HG02973 (cell line): Measurements from ENCODE around the gene PANK2.

Experiments
- ATAC-seq: cut with Tn5 transposase; IDR thresholded peaks from one replicate; pipeline ENCODE4 v1.9.1; 2021; ENCODE audit warnings: moderate library complexity; ENCODE audit not compliant: unreplicated experiment

The PANK2 gene

DNA sequence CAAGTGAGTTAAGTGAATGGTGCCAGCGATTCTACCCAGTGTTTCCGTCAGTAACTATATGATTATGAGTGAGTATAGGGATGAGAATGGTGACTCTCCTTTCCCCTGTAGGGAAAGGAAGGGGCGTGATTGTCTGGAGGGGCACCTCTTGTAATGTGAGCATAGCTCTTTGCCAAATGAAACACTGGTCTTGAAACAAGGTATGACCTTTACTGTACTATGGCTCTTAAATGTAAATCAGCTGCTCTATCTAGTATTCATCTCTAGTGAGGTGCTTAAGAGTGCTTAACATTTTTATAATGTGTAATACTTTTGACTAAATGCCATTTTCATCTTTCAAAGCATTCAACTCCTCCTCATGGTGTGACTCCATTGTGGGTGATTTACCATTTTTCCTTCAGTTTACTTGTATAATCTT lies 11.0 kb downstream of the PANK2 start:
- ATAC-seq: no peak

- ATAC-seq: no peak
Measured at GRCh38 chr20:3901028-3901705, 12.0 kb downstream of the PANK2 start.

DNA sequence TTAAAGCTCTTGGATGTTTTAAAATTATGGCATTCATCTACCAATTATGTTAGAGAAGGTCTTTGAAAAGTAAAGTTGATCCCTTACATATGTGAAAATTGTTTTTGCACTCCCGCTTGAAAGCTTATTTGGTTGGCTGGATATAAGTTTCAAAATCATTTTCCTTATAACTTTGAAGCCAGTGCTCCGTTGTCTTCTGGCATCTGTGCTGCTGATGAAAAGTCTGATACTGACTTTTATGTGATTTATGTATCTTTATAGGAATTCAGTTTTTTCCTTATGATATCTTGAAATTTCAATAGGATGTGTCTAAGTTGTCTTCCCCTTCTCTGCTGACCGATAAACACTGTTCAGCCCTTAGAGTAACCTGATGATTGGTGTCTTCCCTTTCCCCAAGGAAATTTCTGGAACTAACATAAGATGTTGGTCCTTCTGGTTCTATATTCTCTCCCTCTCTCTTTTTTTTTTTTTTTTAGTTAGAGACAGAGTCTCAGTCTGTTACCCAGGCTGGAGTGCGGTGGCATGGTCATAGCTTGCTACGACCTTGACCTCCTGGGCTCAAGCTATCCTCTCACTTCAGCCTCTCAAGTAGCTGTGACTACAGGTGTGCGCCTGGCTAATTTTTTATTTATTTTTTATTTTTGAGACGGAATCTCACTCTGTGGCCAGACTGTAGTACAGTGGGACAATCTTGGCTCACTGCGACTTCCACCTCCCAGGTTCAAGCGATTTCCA lies 12.7 kb downstream of the PANK2 start:
- no peak for ATAC-seq

GRCh38 chr20:3902446-3902845 lies 13.3 kb downstream of the PANK2 start:
- no peak for ATAC-seq

- ATAC-seq: no peak
Measured at GRCh38 chr20:3904224-3904623, 15.0 kb downstream of the PANK2 start.

DNA sequence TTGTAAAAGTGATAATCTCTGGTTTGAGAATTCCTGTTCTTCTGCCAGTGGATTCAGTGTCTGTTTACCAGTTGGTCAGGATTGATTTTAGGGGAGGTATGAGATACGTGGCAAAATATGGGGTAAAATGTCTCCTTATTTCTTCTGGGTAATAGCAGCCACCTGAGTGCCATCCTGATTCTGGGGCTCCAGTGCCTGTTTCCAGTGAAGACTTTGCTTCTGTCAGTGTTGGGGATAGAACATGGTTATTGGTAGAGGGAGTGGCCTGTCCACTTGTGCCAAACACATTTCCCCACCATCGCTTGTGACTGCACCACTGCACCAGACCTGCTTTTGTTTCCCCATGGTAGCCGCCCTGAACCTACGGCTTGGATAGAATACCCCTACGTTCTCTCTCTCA lies 15.7 kb downstream of the PANK2 start:
- ATAC-seq: no peak

DNA sequence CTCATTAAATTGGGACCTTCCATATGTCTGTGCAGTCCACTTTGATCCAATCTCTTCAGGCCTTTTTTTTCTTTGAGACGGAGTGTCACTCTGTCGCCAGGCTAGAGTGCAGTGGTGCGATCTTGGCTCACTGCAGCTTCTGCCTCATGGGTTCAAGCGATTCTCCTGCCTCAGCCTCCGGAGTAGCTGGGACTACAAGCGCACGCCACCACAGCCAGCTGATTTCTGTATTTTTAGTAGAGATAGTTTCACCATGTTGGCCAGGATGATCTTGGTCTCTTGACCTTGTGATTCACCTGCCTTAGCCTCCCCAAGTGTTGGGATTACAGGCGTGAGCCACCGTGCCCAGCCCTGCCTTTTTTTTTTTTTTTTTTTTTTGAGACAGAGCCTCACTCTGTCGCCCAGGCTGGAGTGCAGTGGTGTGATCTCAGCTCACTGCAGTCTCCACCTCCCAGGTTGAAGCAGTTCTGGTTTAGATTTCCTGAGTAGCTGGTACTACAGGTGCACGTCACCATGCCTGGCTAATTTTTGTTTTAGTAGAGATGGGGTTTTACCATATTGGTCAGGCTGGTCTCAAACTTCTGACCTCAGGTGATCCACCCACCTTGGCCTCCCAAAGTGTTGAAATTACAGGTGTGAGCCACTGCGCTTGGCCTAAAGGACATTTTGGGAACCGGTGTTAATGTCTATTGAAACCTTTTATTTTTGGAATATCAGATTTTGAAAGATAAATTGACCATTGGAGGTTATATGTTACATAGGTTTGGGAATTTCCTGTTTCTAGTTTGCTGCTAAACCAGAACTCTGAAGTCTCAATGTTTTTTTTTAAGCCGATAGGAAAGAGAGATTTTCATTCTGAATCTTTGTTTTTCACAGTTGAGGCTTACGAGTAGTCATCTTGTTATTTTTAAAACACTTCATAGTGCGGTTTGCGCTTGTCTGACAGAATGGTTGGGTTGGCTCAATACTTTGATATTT lies 17.8 kb downstream of the PANK2 start:
- ATAC-seq: peak; percentile 79

DNA sequence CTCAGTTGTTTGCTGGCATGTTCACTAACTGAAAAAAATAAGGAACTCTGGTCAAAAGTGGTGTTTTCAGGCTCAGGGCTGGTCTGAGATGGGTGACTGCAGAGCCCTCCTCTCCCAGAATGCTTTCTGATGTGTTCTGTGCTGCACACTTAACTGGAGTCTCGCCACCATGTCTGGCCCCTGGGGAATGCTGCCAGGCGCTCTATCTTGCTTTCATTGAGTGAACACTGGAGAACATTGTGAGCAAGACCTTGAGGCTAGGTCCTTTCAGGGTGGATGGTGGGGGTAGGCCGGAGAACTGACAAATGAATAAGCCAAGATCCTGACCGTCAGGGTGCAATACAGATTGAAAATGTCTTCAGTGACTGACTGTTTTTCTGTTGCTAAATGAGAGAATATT lies 19.5 kb downstream of the PANK2 start:
- no peak for ATAC-seq

- no peak for ATAC-seq
Measured at GRCh38 chr20:3909952-3910366, 20.8 kb downstream of the PANK2 start.

DNA sequence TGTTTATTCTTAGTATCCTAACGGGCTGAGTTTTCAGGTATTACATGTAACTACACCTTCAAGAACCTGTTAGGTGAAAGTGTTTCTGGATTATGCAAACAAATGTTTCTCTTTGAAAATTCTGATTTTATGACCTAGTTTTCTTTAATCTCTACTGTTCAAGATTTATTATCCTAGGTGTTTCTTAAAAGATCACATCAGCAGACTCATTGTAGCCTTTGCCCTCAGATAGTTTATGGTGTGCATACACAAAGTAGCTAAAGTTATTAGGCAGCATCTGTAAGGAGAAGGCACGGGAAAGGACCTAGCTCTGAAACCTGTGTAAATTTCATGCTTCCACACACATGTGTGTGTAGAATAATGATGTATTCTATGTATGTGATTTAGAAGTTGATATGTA lies 21.7 kb downstream of the PANK2 start:
- no peak for ATAC-seq

GRCh38 chr20:3911956-3912355 lies 22.8 kb downstream of the PANK2 start:
- ATAC-seq: no peak

GRCh38 chr20:3914446-3914845 lies 25.3 kb downstream of the PANK2 start:
- ATAC-seq: no peak

GRCh38 chr20:3915691-3916090 lies 26.5 kb downstream of the PANK2 start:
- no peak for ATAC-seq

DNA sequence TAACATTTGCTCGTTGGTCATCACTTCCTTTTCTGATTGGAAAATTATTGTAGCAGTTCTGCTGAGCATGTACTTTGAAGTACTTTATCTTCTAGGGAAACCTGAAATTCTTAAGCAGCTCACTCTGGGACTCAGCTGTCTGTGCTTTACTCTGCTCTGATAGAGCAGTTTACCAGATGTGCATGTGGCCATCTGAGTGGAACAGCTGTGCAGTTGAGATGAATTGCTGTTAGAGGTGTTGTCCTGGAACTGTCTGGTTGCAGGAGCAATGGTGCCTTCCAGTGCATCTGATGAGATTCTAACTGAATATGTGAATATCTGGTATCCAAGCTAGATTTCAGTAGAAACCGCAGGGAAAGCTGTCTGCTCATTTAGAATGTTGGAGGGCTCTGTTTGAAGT lies 27.2 kb downstream of the PANK2 start:
- ATAC-seq: no peak

GRCh38 chr20:3919352-3919751 lies 30.2 kb downstream of the PANK2 start:
- ATAC-seq: no peak

GRCh38 chr20:3922223-3922982 lies 33.2 kb downstream of the PANK2 start:
- no peak for ATAC-seq

- no peak for ATAC-seq
Measured at GRCh38 chr20:3922983-3923339, 33.8 kb downstream of the PANK2 start.

DNA sequence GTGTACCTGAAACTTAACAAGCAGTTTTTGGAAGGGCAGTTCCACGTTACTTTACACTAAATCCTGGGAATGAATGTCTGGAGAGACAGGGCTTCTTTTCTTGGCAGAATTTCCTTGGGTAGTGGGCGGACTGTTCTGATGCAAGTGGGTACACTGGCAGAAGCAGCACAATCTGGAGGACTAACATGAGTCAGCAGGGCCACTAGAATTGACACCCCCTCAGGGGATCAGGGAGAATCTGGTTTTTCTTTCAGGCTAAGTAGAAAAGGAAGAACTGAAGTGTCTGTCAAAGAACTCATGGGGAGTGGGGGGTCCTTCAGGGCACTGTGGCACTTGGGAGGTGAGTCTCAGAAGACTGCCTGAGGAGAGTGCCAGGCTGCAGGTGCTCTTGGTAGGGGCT lies 34.6 kb downstream of the PANK2 start:
- no peak for ATAC-seq

DNA sequence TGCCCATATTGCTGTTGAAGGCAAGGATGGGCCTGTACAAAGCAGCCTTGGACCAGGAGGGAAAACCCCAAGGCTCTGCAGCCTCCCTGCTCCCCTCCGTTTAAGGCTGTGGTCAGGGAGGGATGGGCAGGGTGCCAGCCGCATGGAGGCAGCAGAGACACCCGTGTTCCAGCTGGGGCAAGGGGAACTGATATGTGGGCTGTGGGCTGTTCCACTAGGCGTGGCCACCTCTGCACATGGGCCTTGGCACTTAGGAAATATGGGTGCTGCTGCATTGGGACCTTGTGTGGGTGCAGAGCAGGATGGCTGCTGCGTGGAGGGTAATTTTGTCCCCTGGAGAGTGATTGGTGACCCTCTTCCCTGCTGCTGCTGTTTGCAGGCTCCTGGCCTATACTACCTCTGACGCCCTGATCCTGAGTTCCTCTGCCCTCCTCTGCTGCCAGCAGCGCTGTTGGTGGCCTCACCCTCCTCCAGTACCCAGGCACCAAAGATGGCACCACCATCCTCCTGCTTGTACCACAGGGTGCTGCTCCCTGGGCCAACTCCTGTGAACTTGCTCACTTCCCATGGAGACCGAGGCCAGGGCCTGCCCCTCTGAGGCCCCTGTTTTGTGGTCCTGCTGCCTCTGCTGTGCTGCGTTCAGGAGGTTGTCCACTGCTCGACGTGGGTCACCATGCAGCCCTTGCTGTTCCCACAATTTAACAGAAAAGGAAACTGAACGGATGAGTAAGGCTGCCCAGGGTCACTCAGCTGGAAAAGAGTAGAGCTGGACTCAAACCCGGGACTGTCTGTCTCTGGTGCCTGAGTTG lies 35.3 kb downstream of the PANK2 start:
- ATAC-seq: no peak

GRCh38 chr20:3925113-3925695 lies 36.0 kb downstream of the PANK2 start:
- no peak for ATAC-seq
